Lower leg skin (tissue), 4 donors: ENCODE data around the gene PROSER3. TPM values are rescaled to one million over a fixed set of nuclear protein-coding genes. Genes with fewer than 3 reads are reported as not detected.

Experiments used
- DNase-seq, 2 donors: peaks; one replicate each; pipeline ENCODE4 v3.0.0-alpha.2; 2019; ENCODE audit warnings: low spot score in 2 of 2
- H3K4me3 ChIP-seq: fragments of 200-600 bp; sonication (generic); 2 replicates; pipeline ENCODE4 v1.5.1; 2017; ENCODE audit warnings: mild to moderate bottlenecking, low read depth; ENCODE audit not compliant: poor library complexity, severe bottlenecking
- CTCF ChIP-seq, 3 donors: fragments of 450-650 bp; IDR thresholded peaks; one replicate each; pipeline ENCODE4 v1.5.1; 2016; ENCODE audit warnings: antibody characterized with exemption in 3 of 3, mild to moderate bottlenecking in 3 of 3, moderate library complexity in 2 of 3
- POLR2A ChIP-seq, 2 donors: fragments of 450-650 bp; IDR thresholded peaks; one replicate each; pipeline ENCODE4 v1.6.1; 2016 to 2017; ENCODE audit warnings: antibody characterized with exemption in 2 of 2, mild to moderate bottlenecking in 1 of 2, moderate library complexity in 1 of 2
- WGBS, 2 donors: methylation state at CpG; one replicate each; pipeline ENCODE4 v1.1.5; 2018; 5-methylcytosine and 5-hydroxymethylcytosine counted together
- intact Hi-C: fragments of 100-400 bp; cut with DNase I; formaldehyde crosslinking; loops from one replicate; pipeline ENCODE4 v1.15.0; 2023; ENCODE audit warnings: low total_unique reads
- total RNA-seq, 4 donors: library from RNA; depleted of rRNA; stranded (reverse); fragments of >200 nt; gene quantifications; one replicate each; pipeline ENCODE4 v1.1.0, GENCODE V29; 2016

The PROSER3 gene
- total RNA-seq, 4 donors from 2014 or later: 9.2 to 20.4 (median 12.9) TPM

- DNase-seq: no peak
- no peak overlapping the region for H3K4me3 ChIP-seq
- TF ChIP-seq CTCF (IDR thresholded peaks at IDR 0.05) (no peak), POLR2A (IDR thresholded peaks at IDR 0.05) (no peak)
- 93 to 95% methylated on average over 19 to 20 of the region's 20 CpGs for WGBS, 2 donors
- intact Hi-C loops: no loop called here
Observed at GRCh38 chr19:35780717-35781116, 22.7 kb downstream of the PROSER3 start.

DNA sequence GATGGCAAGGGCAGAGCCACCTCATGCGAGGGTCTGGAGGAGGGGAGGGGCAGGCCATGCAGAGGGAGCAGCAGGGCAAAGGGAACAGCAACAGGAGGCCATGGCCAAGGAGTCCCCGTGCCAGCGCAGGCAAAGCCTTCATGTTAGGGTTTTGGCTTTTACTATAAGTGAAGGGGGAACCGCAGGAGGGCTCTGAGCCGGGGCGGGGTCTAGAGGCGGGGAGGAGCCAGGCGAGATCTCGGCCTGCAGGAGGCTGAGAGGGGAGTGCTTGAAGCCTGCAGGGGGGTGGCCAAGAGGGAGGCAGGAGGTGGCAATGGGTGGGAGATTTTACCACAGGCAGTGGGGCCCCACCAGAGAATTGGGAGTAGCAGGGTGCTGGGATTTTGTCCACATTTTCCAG lies 23.7 kb downstream of the PROSER3 start:
- intact Hi-C loops: no loop called here
- no peak overlapping the region for H3K4me3 ChIP-seq
- DNase-seq: no peak

DNA sequence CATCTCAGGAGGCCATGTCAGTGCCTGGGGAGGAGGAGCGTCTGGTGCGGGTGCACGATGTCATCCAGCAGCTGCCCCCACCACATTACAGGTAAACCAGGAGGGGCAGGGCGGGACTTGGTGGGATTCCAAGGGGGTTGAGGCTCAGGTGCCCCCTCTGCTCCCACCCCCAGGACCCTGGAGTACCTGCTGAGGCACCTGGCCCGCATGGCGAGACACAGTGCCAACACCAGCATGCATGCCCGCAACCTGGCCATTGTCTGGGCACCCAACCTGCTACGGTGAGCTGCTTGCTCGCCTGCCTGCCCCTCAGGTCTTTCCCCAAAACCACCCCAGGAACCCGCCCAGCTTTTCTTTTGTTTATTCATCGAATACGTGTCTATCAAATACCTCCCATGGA lies 24.6 kb downstream of the PROSER3 start:
- WGBS, 2 donors: 94 to 96% methylated on average over 11 to 12 of the region's 12 CpGs
- intact Hi-C loops: no loop called here
- H3K4me3 ChIP-seq: no peak overlapping the region
- TF ChIP-seq POLR2A (IDR thresholded peaks at IDR 0.05) (no peak), CTCF (IDR thresholded peaks at IDR 0.05) (no peak)
- no peak for DNase-seq

More for the DNA sequence above, 23.7 kb downstream of the PROSER3 start:
- TF ChIP-seq CTCF (IDR thresholded peaks at IDR 0.05) (no peak), POLR2A (IDR thresholded peaks at IDR 0.05) (no peak)
- 80 to 90% methylated on average over 9 of the region's 9 CpGs for WGBS, 2 donors

DNA sequence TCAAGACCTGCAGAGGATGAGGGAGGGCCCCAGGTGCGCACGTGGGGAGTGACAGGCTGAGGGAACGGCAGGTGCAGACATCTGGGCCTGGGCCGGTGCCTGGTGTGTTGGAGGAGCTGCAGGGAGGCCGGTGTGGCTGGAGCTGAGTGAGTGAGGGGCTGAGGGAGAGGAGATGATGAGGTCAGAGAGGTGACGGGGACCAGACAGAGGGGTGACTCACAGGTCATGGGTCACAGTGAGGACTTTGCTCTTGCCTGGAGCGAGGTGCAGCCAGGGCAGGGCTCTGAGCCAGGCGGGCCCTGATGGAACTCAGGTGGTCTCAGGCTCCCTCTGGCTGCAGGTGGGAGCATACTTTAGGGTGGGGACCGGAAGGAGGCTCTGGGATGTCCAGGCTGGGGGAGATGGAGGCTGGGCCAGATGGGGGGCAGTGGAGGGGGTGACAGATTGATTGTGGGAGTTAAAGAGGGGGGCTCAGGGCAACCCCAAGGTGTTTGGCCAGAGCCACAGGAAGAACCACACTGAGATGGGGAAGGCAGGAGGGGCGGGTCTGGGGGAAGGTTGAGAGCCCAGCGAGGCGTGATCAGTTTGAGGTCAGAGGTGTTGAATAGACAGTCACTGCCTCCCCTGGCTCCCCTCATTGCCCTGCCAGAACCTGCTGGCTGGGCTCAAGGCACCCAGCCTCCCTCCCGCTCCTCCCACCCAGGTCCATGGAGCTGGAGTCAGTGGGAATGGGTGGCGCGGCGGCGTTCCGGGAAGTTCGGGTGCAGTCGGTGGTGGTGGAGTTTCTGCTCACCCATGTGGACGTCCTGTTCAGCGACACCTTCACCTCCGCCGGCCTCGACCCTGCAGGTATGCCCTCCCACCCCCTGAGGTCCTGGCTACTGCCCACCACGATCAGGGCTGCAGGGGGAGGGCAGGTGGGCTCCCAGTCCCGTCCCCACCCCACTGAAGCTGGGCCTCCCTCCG lies 25.8 kb downstream of the PROSER3 start:
- TF ChIP-seq POLR2A (IDR thresholded peaks at IDR 0.05) (no peak), CTCF (IDR thresholded peaks at IDR 0.05) (no peak)
- intact Hi-C loops: no loop called here
- 87 to 90% methylated on average over 25 to 28 of the region's 28 CpGs for WGBS, 2 donors
- no peak overlapping the region for H3K4me3 ChIP-seq
- no peak for DNase-seq

GRCh38 chr19:35784503-35785338 lies 26.7 kb downstream of the PROSER3 start:
- TF ChIP-seq POLR2A (IDR thresholded peaks at IDR 0.05): no peak
- no peak for TF ChIP-seq CTCF (IDR thresholded peaks at IDR 0.05)
- intact Hi-C loops: no loop called here
- 82 to 85% methylated on average over 32 to 34 of the region's 45 CpGs for WGBS, 2 donors
- DNase-seq: no peak
- H3K4me3 ChIP-seq: no peak overlapping the region
